HG02870 (cell line): ENCODE data around the gene TSEN54.

Source experiments
- ATAC-seq: cut with Tn5 transposase; IDR thresholded peaks from one replicate; pipeline ENCODE4 v1.9.1; 2021; ENCODE audit warnings: mild to moderate bottlenecking, moderate library complexity; ENCODE audit not compliant: unreplicated experiment

TSEN54 gene

GRCh38 chr17:75536366-75536765 is 20.0 kb downstream of the TSEN54 start:
- ATAC-seq: no peak

- no peak for ATAC-seq
These were observed 23.8 kb downstream of the TSEN54 start for GRCh38 chr17:75539967-75540729.

GRCh38 chr17:75540923-75541503 is 24.7 kb downstream of the TSEN54 start:
- no peak for ATAC-seq

- ATAC-seq: no peak
These were observed 25.9 kb downstream of the TSEN54 start for GRCh38 chr17:75542229-75542628.

GRCh38 chr17:75542728-75543336 is 26.5 kb downstream of the TSEN54 start:
- ATAC-seq: no peak

- no peak for ATAC-seq
These were observed 27.9 kb downstream of the TSEN54 start for GRCh38 chr17:75544250-75544649.

- ATAC-seq: no peak
These were observed 29.9 kb downstream of the TSEN54 start for GRCh38 chr17:75546181-75546580.

- ATAC-seq: no peak
These were observed 30.8 kb downstream of the TSEN54 start for GRCh38 chr17:75547091-75547490.

GRCh38 chr17:75548813-75549212 is 32.5 kb downstream of the TSEN54 start:
- no peak for ATAC-seq

GRCh38 chr17:75549246-75550138 is 33.2 kb downstream of the TSEN54 start:
- ATAC-seq: no peak

- ATAC-seq: no peak
These were observed 33.8 kb downstream of the TSEN54 start for GRCh38 chr17:75550139-75550465.

GRCh38 chr17:75551266-75551665 is 34.9 kb downstream of the TSEN54 start:
- no peak for ATAC-seq

GRCh38 chr17:75552425-75553294 is 36.3 kb downstream of the TSEN54 start:
- ATAC-seq: no peak

- no peak for ATAC-seq
These were observed 37.2 kb downstream of the TSEN54 start for GRCh38 chr17:75553295-75554110.

GRCh38 chr17:75555679-75556153 is 39.4 kb downstream of the TSEN54 start:
- no peak for ATAC-seq

GRCh38 chr17:75557075-75557851 is 40.9 kb downstream of the TSEN54 start:
- no peak for ATAC-seq

GRCh38 chr17:75557852-75558665 is 41.7 kb downstream of the TSEN54 start:
- ATAC-seq: no peak
